B cell (primary cell): ENCODE data around the gene POLG2. TPM values are rescaled to one million over a fixed set of nuclear protein-coding genes. Genes with fewer than 3 reads are reported as not detected.
"Not testable (repeated sequence)": the region's sequence is repeated elsewhere in the genome, so short reads cannot be mapped to it uniquely, and the experiment has no call there.

Source experiments
- ATAC-seq: fragments of 200-7000 bp; cut with Tn5 transposase; one replicate; pipeline ENCODE4 v1.10.0; 2021; ENCODE audit warnings: low read depth, mild to moderate bottlenecking, moderate number of reproducible peaks, moderate library complexity
- CTCF ChIA-PET: fragments of 350-600 bp; sonication (Branson Sonifier 250); formaldehyde crosslinking; loops from one replicate; lab custom pipeline; 2021; ENCODE audit warnings: antibody characterized with exemption, inconsistent platforms; lab: Charles Lee
- POLR2A ChIA-PET: fragments of 350-600 bp; sonication (Branson Sonifier 250); formaldehyde crosslinking; loops from one replicate; lab custom pipeline; 2021; ENCODE audit warnings: antibody characterized with exemption; lab: Charles Lee
- DNase-seq: peaks from one replicate; pipeline ENCODE4 v3.0.0; 2013
- H2AFZ ChIP-seq: 2 replicates; pipeline ENCODE4 v1.6.1; 2012; ENCODE audit warnings: mild to moderate bottlenecking, low read depth, low read length; ENCODE audit not compliant: insufficient read depth, poor library complexity, severe bottlenecking
- H3K27ac ChIP-seq, 2 donors: 1 replicate in 1 of 2; 2 replicates in 1 of 2; pipeline ENCODE4 v1.5.1; 2012 to 2013; ENCODE audit warnings: low read length in 2 of 2, mild to moderate bottlenecking in 2 of 2, moderate library complexity in 1 of 2
- H3K27me3 ChIP-seq, 4 experiments: fragments of 200-600 bp in 1 of 4; sonication (generic) in 1 of 4; replicated peaks in 1 of 4; 1 replicate in 2 of 4; 2 replicates in 2 of 4; pipeline versions ENCODE4 v1.6.1 to v1.7.0; 2013 to 2016; ENCODE audit warnings: low read length in 3 of 4, mild to moderate bottlenecking in 2 of 4, mixed read lengths in 1 of 4, moderate library complexity in 1 of 4; ENCODE audit not compliant: insufficient read depth in 4 of 4, control insufficient read depth in 3 of 4; ENCODE audit errors: control extremely low read depth in 1 of 4
- H3K36me3 ChIP-seq, 2 experiments: replicated peaks in 1 of 2; 1 replicate in 1 of 2; 2 replicates in 1 of 2; pipeline versions ENCODE4 v1.6.1 to v1.7.1; 2013; ENCODE audit warnings: low read length in 1 of 2; ENCODE audit not compliant: insufficient read depth in 2 of 2, control insufficient read depth in 1 of 2; ENCODE audit errors: control extremely low read depth in 1 of 2, extremely low read depth in 1 of 2
- H3K4me1 ChIP-seq, 2 donors: fragments of 200-600 bp in 1 of 2; sonication (generic) in 1 of 2; 1 replicate in 1 of 2; 2 replicates in 1 of 2; pipeline versions ENCODE4 v1.5.1 to v1.6.1; 2013 to 2017; ENCODE audit warnings: low read length in 2 of 2; ENCODE audit not compliant: control insufficient read depth in 2 of 2, insufficient read depth in 2 of 2
- H3K4me2 ChIP-seq: replicated peaks from 2 replicates; pipeline ENCODE3; 2012; ENCODE audit warnings: mild to moderate bottlenecking, low read depth, low read length; ENCODE audit not compliant: poor library complexity, severe bottlenecking
- H3K4me3 ChIP-seq, 5 experiments: fragments of 200-600 bp in 1 of 5; sonication (generic) in 1 of 5; 1 replicate in 3 of 5; 2 replicates in 2 of 5; pipeline versions ENCODE4 v1.5.1 to v1.7.0; 2011 to 2016; ENCODE audit warnings: low read length in 4 of 5, mild to moderate bottlenecking in 4 of 5, low read depth in 2 of 5, control low read depth in 1 of 5, moderate library complexity in 1 of 5; ENCODE audit not compliant: insufficient read depth in 1 of 5; ENCODE audit errors: control extremely low read depth in 1 of 5, extremely low read depth in 1 of 5
- H3K79me2 ChIP-seq: fragments of 200-600 bp; sonication (generic); one replicate; pipeline ENCODE4 v1.6.0; 2016; ENCODE audit warnings: low read length; ENCODE audit not compliant: control insufficient read depth, insufficient read depth
- H3K9ac ChIP-seq: fragments of 200-600 bp; sonication (generic); 2 replicates; pipeline ENCODE4 v1.6.1; 2017; ENCODE audit warnings: mild to moderate bottlenecking, low read length, moderate library complexity
- H3K9me3 ChIP-seq, 3 donors: one replicate each; pipeline versions ENCODE4 v1.6.1 to v1.7.1; 2013; ENCODE audit warnings: low read length in 2 of 3; ENCODE audit not compliant: control insufficient read depth in 2 of 3, insufficient read depth in 1 of 3; ENCODE audit errors: control extremely low read depth in 1 of 3
- H4K20me1 ChIP-seq: 2 replicates; pipeline ENCODE4 v1.6.0; 2012; ENCODE audit warnings: mild to moderate bottlenecking, low read length; ENCODE audit not compliant: insufficient read depth, control insufficient read depth, poor library complexity, severe bottlenecking
- H3K27ac Mint-ChIP-seq: one replicate; pipeline ENCODE4 v1.8.0; 2021; ENCODE audit warnings: mixed read lengths
- H3K27me3 Mint-ChIP-seq: one replicate; pipeline ENCODE4 v1.8.0; 2021; ENCODE audit warnings: mixed read lengths
- H3K4me1 Mint-ChIP-seq: one replicate; pipeline ENCODE4 v1.8.0; 2021; ENCODE audit warnings: mixed read lengths
- H3K4me3 Mint-ChIP-seq: one replicate; pipeline ENCODE4 v1.8.0; 2021; ENCODE audit warnings: mixed read lengths
- H3K9me3 Mint-ChIP-seq: one replicate; pipeline ENCODE4 v1.8.0; 2022; ENCODE audit warnings: mixed read lengths; ENCODE audit not compliant: insufficient read depth
- EZH2 ChIP-seq: IDR thresholded peaks from 2 replicates; pipeline ENCODE4 v1.6.1; 2012; ENCODE audit warnings: borderline replicate concordance, low read depth, mild to moderate bottlenecking, moderate library complexity, low read length; ENCODE audit not compliant: insufficient read depth, poor library complexity, severe bottlenecking
- WGBS: methylation state at CpG from one replicate; pipeline ENCODE4 v1.1.5; 2013; ENCODE audit warnings: missing lambda C conversion rate; ENCODE audit not compliant: insufficient coverage; 5-methylcytosine and 5-hydroxymethylcytosine counted together
- intact Hi-C: fragments of 100-400 bp; cut with micrococcal nuclease; formaldehyde crosslinking; loops from one replicate; pipeline ENCODE4 v1.10.0; 2022
- polyA plus RNA-seq: library from polyadenylated mRNA; depleted of rRNA; stranded (reverse); fragments of >200 nt; gene quantifications from 2 replicates; pipeline ENCODE4 v1.2.3, GENCODE V29; 2012
- total RNA-seq, 2 donors: library from RNA; stranded (reverse); fragments of 120-200 nt in 1 of 2; gene quantifications; 1 replicate in 1 of 2; 2 replicates in 1 of 2; pipeline versions ENCODE4 v1.2.3 to v1.2.4, GENCODE V29; 2013 to 2022
- TF ChIP-seq, protein P1 (sequence below): fragments of 200-600 bp; IDR thresholded peaks from one replicate; pipeline ENCODE4 v1.8.0; 2022; ENCODE audit warnings: antibody characterized with exemption, mild to moderate bottlenecking

POLG2 gene
- total and polyA plus RNA-seq, 2 donors (not counting 1 experiment from before 2014, with no cell fraction given), result 26.9 to 74.5 TPM

DNA sequence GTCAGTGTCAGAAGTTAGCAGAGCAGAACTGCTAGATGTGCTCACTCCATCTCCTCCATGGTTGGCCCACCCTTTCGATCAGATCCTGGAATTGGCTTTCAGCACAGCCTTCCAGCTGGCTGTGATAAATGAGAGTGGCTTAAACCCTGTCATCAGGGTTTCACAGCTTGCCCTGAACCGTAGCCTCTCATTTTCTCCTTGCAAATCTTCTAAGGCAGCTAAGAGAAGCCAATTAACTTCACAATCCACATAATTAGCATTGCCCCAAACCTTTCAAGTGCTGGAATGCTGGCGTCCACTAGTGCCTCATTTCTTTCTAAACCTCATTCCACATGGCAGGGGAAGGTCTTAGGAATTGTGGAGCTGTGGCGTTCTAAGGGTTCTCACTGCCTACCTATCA lies 26.2 kb downstream of the POLG2 start:
- 100% methylated on average over 2 of the region's 4 CpGs for WGBS
- Mint-ChIP-seq H3K4me1 (peaks cover 3% of the 10 kb centered on the region), H3K27ac (no peak overlapping the region), H3K27me3 (no peaks in the 10 kb centered on the region), H3K4me3 (no peak overlapping the region), H3K9me3 (no peaks in the 10 kb centered on the region)
- Histone ChIP-seq H3K4me1 (peaks cover 4 to 7% of the 10 kb centered on the region in 2 donors), H2AFZ (no peak overlapping the region), H3K79me2 (peaks cover 10% of the 10 kb centered on the region), H3K27me3 (no peaks in the 10 kb centered on the region), H3K4me2 (no peak overlapping the region), H4K20me1 (no peaks in the 10 kb centered on the region), H3K36me3 (peaks cover 13 to 38% of the 10 kb centered on the region in 2 experiments), H3K4me3 (no peak overlapping the region), H3K9ac (no peak overlapping the region), H3K9me3 (no peaks in the 10 kb centered on the region), H3K27ac (no peak overlapping the region)
- no peak for TF ChIP-seq EZH2
- TF ChIP-seq, protein P1, sequence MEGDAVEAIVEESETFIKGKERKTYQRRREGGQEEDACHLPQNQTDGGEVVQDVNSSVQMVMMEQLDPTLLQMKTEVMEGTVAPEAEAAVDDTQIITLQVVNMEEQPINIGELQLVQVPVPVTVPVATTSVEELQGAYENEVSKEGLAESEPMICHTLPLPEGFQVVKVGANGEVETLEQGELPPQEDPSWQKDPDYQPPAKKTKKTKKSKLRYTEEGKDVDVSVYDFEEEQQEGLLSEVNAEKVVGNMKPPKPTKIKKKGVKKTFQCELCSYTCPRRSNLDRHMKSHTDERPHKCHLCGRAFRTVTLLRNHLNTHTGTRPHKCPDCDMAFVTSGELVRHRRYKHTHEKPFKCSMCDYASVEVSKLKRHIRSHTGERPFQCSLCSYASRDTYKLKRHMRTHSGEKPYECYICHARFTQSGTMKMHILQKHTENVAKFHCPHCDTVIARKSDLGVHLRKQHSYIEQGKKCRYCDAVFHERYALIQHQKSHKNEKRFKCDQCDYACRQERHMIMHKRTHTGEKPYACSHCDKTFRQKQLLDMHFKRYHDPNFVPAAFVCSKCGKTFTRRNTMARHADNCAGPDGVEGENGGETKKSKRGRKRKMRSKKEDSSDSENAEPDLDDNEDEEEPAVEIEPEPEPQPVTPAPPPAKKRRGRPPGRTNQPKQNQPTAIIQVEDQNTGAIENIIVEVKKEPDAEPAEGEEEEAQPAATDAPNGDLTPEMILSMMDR, result no peak
- CTCF ChIA-PET, result interaction anchor here (1.1 kb wide), 1 partner anchor 51 kb away, joined by 4 read pairs; no protein-coding TSS in a partner anchor
- no peak for DNase-seq
- no peak for ATAC-seq
- intact Hi-C loops, result no loop called here
- POLR2A ChIA-PET, result no interaction called here

DNA sequence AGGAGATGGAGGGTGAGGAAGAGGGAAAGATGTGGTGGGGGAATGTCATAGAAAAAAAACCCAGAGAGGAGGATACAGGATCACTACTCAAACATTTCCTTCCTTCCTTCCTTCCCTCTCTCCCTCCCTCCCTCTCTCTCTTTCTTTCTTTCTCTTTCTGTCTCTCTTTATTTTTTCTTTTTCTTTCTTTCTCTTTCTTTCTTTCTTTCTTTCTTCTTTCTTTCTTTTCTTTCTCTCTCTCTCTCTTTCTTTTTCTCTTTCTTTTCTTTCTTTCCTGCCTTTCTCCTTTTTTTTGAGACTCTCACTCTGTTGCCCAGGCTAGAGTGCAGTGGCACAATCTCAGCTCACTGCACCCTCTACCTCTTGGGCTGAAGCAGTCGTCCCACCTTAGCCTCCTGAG lies 30.0 kb downstream of the POLG2 start:
- Histone ChIP-seq H3K36me3 (peaks cover 13 to 40% of the 10 kb centered on the region in 2 experiments), H3K79me2 (peaks cover 14% of the 10 kb centered on the region)
- H3K4me1 ChIP-seq, H3K4me2 ChIP-seq, H3K27me3 Mint-ChIP-seq, H3K27ac ChIP-seq, H2AFZ ChIP-seq, H3K4me3 ChIP-seq, intact Hi-C loops, H3K27ac Mint-ChIP-seq, ATAC-seq, H3K4me3 Mint-ChIP-seq, H4K20me1 ChIP-seq, H3K9ac ChIP-seq, H3K27me3 ChIP-seq, H3K4me1 Mint-ChIP-seq, DNase-seq, H3K9me3 ChIP-seq, POLR2A ChIA-PET, H3K9me3 Mint-ChIP-seq: not testable (repeated sequence)
- CTCF ChIA-PET, result interaction anchor here (0.6 to 1.2 kb wide), 3 partner anchors 16 to 221 kb away, joined by 3 to 4 read pairs (median 3); no protein-coding TSS in a partner anchor
- no CpG with 5 or more reads among the region's 1 CpG for WGBS
